ENCODE results near the gene TBC1D10A. TPM values are rescaled to one million over a fixed set of nuclear protein-coding genes. Genes with fewer than 3 reads are reported as not detected.

Gene TBC1D10A
- polyA plus RNA-seq, 1 of the 3 experiments (the other 2 are of a cell fraction), result 15.3 TPM

DNA sequence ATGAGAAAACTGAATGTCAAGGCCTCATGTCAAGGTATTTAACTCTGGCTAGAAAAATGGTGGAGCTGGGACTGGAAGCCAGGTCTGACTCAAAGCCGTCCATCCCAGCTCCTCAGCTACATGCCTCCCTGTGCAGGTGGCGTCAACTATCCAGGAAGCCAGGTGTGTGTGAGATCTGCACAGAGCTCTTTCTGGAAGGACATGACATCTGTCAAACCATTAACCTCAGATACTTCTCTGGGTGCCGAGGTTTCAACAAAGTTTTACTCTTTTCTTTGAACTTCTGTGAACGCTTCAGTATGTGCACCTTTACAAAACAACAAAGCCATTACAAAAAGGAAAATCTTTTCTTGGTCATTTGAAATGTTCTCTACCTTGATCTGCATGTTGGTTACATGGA lies 30.4 kb downstream of the TBC1D10A start (continued):
- TF ChIP-seq, protein P1, sequence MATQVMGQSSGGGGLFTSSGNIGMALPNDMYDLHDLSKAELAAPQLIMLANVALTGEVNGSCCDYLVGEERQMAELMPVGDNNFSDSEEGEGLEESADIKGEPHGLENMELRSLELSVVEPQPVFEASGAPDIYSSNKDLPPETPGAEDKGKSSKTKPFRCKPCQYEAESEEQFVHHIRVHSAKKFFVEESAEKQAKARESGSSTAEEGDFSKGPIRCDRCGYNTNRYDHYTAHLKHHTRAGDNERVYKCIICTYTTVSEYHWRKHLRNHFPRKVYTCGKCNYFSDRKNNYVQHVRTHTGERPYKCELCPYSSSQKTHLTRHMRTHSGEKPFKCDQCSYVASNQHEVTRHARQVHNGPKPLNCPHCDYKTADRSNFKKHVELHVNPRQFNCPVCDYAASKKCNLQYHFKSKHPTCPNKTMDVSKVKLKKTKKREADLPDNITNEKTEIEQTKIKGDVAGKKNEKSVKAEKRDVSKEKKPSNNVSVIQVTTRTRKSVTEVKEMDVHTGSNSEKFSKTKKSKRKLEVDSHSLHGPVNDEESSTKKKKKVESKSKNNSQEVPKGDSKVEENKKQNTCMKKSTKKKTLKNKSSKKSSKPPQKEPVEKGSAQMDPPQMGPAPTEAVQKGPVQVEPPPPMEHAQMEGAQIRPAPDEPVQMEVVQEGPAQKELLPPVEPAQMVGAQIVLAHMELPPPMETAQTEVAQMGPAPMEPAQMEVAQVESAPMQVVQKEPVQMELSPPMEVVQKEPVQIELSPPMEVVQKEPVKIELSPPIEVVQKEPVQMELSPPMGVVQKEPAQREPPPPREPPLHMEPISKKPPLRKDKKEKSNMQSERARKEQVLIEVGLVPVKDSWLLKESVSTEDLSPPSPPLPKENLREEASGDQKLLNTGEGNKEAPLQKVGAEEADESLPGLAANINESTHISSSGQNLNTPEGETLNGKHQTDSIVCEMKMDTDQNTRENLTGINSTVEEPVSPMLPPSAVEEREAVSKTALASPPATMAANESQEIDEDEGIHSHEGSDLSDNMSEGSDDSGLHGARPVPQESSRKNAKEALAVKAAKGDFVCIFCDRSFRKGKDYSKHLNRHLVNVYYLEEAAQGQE (IDR thresholded peaks at IDR 0.05; ENCODE audit: low read depth, low read length), result no peak
- TF ChIP-seq CTCF (IDR thresholded peaks at IDR 0.05) (no peak), TAF1 (IDR thresholded peaks at IDR 0.05; ENCODE audit: borderline replicate concordance, low read depth, low read length) (no peak), RAD21 (IDR thresholded peaks at IDR 0.05; ENCODE audit: low read length) (no peak), JUND (IDR thresholded peaks at IDR 0.05) (no peak), CHD2 (IDR thresholded peaks at IDR 0.05; ENCODE audit: low read length, partially characterized antibody) (no peak), IRF3 (IDR thresholded peaks at IDR 0.05; ENCODE audit: low read depth, low read length) (no peak)
- TF ChIP-seq, protein P2, sequence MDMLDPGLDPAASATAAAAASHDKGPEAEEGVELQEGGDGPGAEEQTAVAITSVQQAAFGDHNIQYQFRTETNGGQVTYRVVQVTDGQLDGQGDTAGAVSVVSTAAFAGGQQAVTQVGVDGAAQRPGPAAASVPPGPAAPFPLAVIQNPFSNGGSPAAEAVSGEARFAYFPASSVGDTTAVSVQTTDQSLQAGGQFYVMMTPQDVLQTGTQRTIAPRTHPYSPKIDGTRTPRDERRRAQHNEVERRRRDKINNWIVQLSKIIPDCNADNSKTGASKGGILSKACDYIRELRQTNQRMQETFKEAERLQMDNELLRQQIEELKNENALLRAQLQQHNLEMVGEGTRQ (IDR thresholded peaks at IDR 0.05; ENCODE audit: borderline replicate concordance, low read depth, low read length), result no peak

DNA sequence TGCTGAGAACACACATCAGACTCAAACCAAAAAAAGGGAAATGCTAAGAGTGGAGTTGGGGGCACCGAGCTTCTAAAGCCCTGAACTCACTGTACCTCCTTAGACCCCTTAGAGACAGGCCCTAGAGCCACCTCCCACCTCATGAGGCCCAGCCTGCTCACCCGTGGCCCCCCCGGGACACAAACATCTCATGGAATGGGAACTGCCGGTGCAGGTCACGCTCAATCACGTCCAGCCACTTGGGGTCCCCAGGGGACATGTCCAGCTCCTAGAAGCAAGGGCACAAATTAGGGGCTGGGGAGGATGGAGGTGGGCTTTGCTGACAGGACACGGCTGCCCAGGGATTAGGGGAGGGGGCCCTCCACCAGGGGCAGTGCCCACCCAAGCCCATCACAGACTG lies 31.2 kb downstream of the TBC1D10A start:
- H3F3A ChIP-seq (replicated peaks; ENCODE audit: insufficient read depth), result peaks cover 3% of the 10 kb centered on the region
- no peak overlapping the region for H3K27ac ChIP-seq (ENCODE audit: low read depth in 2 of 2, low read length in 1 of 2)
- H3K4me1 ChIP-seq (ENCODE audit: control insufficient read depth in 1 of 2, insufficient read depth in 2 of 2, low read depth in 1 of 2, low read length in 1 of 2), result peaks cover 8 to 10% of the 10 kb centered on the region in 2 experiments; a peak in 2 of 4 replicates
- H3K9me3 ChIP-seq, result no peaks in the 10 kb centered on the region
- H3K27me3 ChIP-seq (ENCODE audit: insufficient read depth), result no peaks in the 10 kb centered on the region
- H3K79me2 ChIP-seq (ENCODE audit: insufficient read depth), result no peaks in the 10 kb centered on the region
- no peaks in the 10 kb centered on the region for H3K9me2 ChIP-seq
- DNase-seq, result no peak
- no peak overlapping the region for H2AFZ ChIP-seq (ENCODE audit: low read depth)
- POLR2A ChIA-PET, result no interaction called here
- TF ChIP-seq, protein P2 (IDR thresholded peaks at IDR 0.05; ENCODE audit: borderline replicate concordance, low read depth, low read length), result no peak
- TF ChIP-seq IRF3 (IDR thresholded peaks at IDR 0.05; ENCODE audit: low read depth, low read length), result no peak
- TF ChIP-seq EP300 (IDR thresholded peaks at IDR 0.05; ENCODE audit: borderline replicate concordance in 1 of 2, low read depth in 1 of 2, low read length in 1 of 2), result no peak
- no peak for TF ChIP-seq EZH2phosphoT487 (IDR thresholded peaks at IDR 0.05; ENCODE audit: borderline replicate concordance, low read depth)
- no peak for TF ChIP-seq FOXJ3 (CRISPR knock-in tag; IDR thresholded peaks at IDR 0.05)
- no peak for TF ChIP-seq TEAD4 (IDR thresholded peaks at IDR 0.05; ENCODE audit: borderline replicate concordance, insufficient read depth)
- TF ChIP-seq FOSL2 (IDR thresholded peaks at IDR 0.05; ENCODE audit: borderline replicate concordance, low read depth), result no peak
- no peak for TF ChIP-seq POLR2AphosphoS5 (IDR thresholded peaks at IDR 0.05; ENCODE audit: low read depth, low read length)
- TF ChIP-seq SIN3A (IDR thresholded peaks at IDR 0.05; ENCODE audit: borderline replicate concordance, low read depth, low read length), result no peak
- no peak for TF ChIP-seq CTCF (IDR thresholded peaks at IDR 0.05)
- TF ChIP-seq GABPA (IDR thresholded peaks at IDR 0.05; ENCODE audit: low read depth), result no peak
- TF ChIP-seq RXRA (IDR thresholded peaks at IDR 0.05; ENCODE audit: borderline replicate concordance, low read depth), result no peak
- CTCF ChIA-PET, result interaction anchor here (0.8 to 1.2 kb wide), 2 partner anchors 9 to 40 kb away, joined by 3 to 4 read pairs; no protein-coding TSS in a partner anchor
- no peaks in the 10 kb centered on the region for H4K20me1 ChIP-seq (ENCODE audit: insufficient read depth)
- WGBS (ENCODE audit: low lambda C conversion rate), result 70% methylated on average over 5 of the region's 7 CpGs
- H3K4me3 ChIP-seq (ENCODE audit: low read depth in 2 of 2, low read length in 1 of 2), result no peak overlapping the region
- no peak overlapping the region for H3K4me2 ChIP-seq
- peaks cover 0 to 56% of the 10 kb centered on the region in 2 experiments for H3K36me3 ChIP-seq (replicated peaks in 1 of 2; ENCODE audit: control insufficient read depth in 1 of 2, insufficient read depth in 2 of 2, low read length in 1 of 2)
- no peak overlapping the region for H3K9ac ChIP-seq
